Gastroesophageal sphincter (tissue), 3 donors: ENCODE measurements around the gene INTS2.
"Not testable (repeated sequence)": the region's sequence is repeated elsewhere in the genome, so short reads cannot be mapped to it uniquely, and the experiment has no call there.

Experiments
- POLR2A ChIP-seq, 2 donors: fragments of 450-650 bp; IDR thresholded peaks; one replicate each; pipeline ENCODE4 v1.6.1; 2017; ENCODE audit warnings: antibody characterized with exemption in 2 of 2, mild to moderate bottlenecking in 2 of 2, moderate library complexity in 1 of 2
- POLR2AphosphoS5 ChIP-seq: sonication (generic); formaldehyde crosslinking; IDR thresholded peaks from one replicate; pipeline ENCODE4 v1.6.1; 2017; ENCODE audit warnings: antibody characterized with exemption
- TF ChIP-seq, protein P1 (sequence below), 4 experiments: fragments of 200-600 bp in 2 of 4; fragments of 450-650 bp in 2 of 4; sonication (generic) in 1 of 4; IDR thresholded peaks; one replicate each; pipeline ENCODE4 v1.5.1; 2017 to 2019; ENCODE audit warnings: antibody characterized with exemption in 4 of 4, mild to moderate bottlenecking in 2 of 4, moderate library complexity in 2 of 4

DNA sequence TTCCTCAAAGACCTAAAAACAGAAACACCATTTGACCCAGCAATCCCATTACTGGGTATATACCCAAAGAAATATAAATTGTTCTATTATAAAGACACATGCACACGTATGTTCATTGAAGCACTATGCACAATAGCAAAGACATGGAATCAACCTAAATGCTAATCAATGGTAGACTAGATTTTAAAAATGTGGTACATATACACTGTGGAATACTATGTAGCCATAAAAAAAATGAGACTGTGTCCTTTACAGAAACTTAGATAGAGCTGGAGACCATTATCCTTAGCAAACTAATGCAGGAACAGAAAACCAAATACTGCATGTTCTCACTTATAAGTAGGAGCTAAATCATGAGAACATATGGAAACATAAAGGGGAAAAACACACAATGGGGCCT lies 100.9 kb downstream of the INTS2 start:
- TF ChIP-seq, protein P1, sequence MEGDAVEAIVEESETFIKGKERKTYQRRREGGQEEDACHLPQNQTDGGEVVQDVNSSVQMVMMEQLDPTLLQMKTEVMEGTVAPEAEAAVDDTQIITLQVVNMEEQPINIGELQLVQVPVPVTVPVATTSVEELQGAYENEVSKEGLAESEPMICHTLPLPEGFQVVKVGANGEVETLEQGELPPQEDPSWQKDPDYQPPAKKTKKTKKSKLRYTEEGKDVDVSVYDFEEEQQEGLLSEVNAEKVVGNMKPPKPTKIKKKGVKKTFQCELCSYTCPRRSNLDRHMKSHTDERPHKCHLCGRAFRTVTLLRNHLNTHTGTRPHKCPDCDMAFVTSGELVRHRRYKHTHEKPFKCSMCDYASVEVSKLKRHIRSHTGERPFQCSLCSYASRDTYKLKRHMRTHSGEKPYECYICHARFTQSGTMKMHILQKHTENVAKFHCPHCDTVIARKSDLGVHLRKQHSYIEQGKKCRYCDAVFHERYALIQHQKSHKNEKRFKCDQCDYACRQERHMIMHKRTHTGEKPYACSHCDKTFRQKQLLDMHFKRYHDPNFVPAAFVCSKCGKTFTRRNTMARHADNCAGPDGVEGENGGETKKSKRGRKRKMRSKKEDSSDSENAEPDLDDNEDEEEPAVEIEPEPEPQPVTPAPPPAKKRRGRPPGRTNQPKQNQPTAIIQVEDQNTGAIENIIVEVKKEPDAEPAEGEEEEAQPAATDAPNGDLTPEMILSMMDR (IDR thresholded peaks at IDR 0.05): not testable (repeated sequence)
- TF ChIP-seq POLR2AphosphoS5; POLR2A (IDR thresholded peaks at IDR 0.05): not testable (repeated sequence)
